ENCODE measurements around the gene TMCO4.

GRCh38 chr1:19750101-19750881 is 49.4 kb downstream of the TMCO4 start:
- TF ChIP-seq CTCF (IDR thresholded peaks at IDR 0.05 in 2 of 3, conservative IDR thresholded peaks at IDR 0.05 in 1 of 3; ENCODE audit: control insufficient read depth in 2 of 3, extremely low read depth in 1 of 3, insufficient read depth in 1 of 3, low read depth in 3 of 3, low read length in 3 of 3), result no peak
- TF ChIP-seq USF1 (IDR thresholded peaks at IDR 0.05; ENCODE audit: borderline replicate concordance, extremely low read length, insufficient read depth, low read depth, low read length), result no peak
- TF ChIP-seq MYC (IDR thresholded peaks at IDR 0.05; ENCODE audit: insufficient read depth, insufficient read length, insufficient replicate concordance, low read length, severe bottlenecking), result no peak
- TF ChIP-seq EP300 (IDR thresholded peaks at IDR 0.05; ENCODE audit: borderline replicate concordance in 1 of 2, control insufficient read depth in 1 of 2, low read depth in 2 of 2, low read length in 2 of 2), result no peak
